COR-L47 (cell line): ENCODE results near the gene MSRB1.
"Not testable (repeated sequence)": the region's sequence is repeated elsewhere in the genome, so short reads cannot be mapped to it uniquely, and the experiment has no call there.

ENCODE experiments used
- DNase-seq: peaks from one replicate; lab custom pipeline; 2025; lab: John Stamatoyannopoulos, UW

The MSRB1 gene

GRCh38 chr16:1960665-1961630, 17.9 kb upstream of the MSRB1 start:
- DNase-seq = peak; percentile 44

GRCh38 chr16:1959269-1960039, 16.5 kb upstream of the MSRB1 start, which contains the start of gene NDUFB10:
Gene NDUFB10, plus strand, starts transcription at chr16:1959538. Its CDS starts 87 bp downstream, at chr16:1959625.
- DNase-seq = peak; percentile 76

GRCh38 chr16:1958715-1959268, 15.8 kb upstream of the MSRB1 start:
- DNase-seq = no peak

GRCh38 chr16:1958143-1958491, 15.1 kb upstream of the MSRB1 start:
- DNase-seq = not testable (repeated sequence)

GRCh38 chr16:1957434-1958142, 14.6 kb upstream of the MSRB1 start:
- DNase-seq = not testable (repeated sequence)

GRCh38 chr16:1953734-1954133, 10.7 kb upstream of the MSRB1 start:
- no peak for DNase-seq

GRCh38 chr16:1950559-1950958, 7.6 kb upstream of the MSRB1 start:
- no peak for DNase-seq

- no peak for DNase-seq
Measured at GRCh38 chr16:1950047-1950446, 7.0 kb upstream of the MSRB1 start.

- DNase-seq = no peak
Measured at GRCh38 chr16:1949507-1949906, 6.5 kb upstream of the MSRB1 start.

- DNase-seq = no peak
Measured at GRCh38 chr16:1947369-1947670, 4.3 kb upstream of the MSRB1 start.

- DNase-seq = no peak
Measured at GRCh38 chr16:1946495-1947368, 3.7 kb upstream of the MSRB1 start.

- DNase-seq = no peak
Measured at GRCh38 chr16:1945559-1946391, 2.8 kb upstream of the MSRB1 start.

GRCh38 chr16:1944612-1945199, 1.7 kb upstream of the MSRB1 start:
- DNase-seq = no peak

GRCh38 chr16:1942047-1942809, 771 bp downstream of the MSRB1 start:
- DNase-seq = no peak

GRCh38 chr16:1941162-1942046, 1.6 kb downstream of the MSRB1 start:
- DNase-seq = no peak

- no peak for DNase-seq
Measured at GRCh38 chr16:1940273-1941161, 2.5 kb downstream of the MSRB1 start.

GRCh38 chr16:1939833-1940232, 3.2 kb downstream of the MSRB1 start:
- DNase-seq = not testable (repeated sequence)
